ENCODE results near the gene UBL4A. TPM values are rescaled to one million over a fixed set of nuclear protein-coding genes. Genes with fewer than 3 reads are reported as not detected.

The UBL4A gene
- total and polyA plus RNA-seq, 9 of the 15 experiments (the other 6 are each of a cell fraction or from before 2014, with no cell fraction given): 15.2 to 140 (median 100) TPM

DNA sequence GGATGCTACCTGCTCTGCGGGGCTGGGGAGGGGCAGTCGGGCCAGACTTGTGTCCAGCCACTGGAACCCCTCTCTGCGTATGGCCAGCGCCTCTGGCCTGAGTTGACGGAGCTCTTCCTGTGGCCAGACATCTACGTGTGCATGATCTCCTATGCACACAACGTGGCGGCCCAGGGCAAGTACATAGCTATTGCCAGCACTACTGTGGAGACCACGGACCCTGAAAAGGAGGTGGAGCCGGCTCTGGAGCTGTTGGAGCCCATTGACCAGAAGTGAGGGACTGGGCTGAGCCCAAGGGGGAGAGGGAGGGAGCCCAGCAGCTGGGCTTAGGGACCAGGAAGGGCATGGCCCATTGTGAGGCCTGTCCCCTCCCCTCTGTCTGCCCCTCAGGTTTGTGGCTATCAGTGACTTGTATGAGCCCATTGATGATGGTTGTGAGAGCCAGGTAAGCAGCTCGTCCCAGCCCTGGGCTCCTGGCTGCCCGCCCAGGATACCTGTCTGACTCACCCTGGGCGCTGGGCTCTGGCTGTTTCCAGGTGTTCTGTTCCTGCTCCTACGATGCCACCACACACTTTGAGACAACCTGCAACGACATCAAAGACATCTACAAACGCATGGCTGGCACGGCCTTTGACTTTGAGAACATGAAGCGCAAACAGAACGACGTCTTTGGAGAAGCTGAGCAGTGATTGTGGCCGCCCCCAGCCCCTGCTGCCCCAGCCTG lies 44.3 kb downstream of the UBL4A start:
- H3K9me3 ChIP-seq (replicated peaks; ENCODE audit: control insufficient read depth, insufficient read depth, low read depth, low read length): no peaks in the 10 kb centered on the region
- FAIRE-seq (no peak), ATAC-seq (no peak), DNase-seq (ENCODE audit: extremely low read depth in 1 of 4, low spot score in 3 of 4) (no peak)
- no peak overlapping the region for H3K4me2 ChIP-seq (ENCODE audit: insufficient read depth, low read length)
- no peak overlapping the region for H2AFZ ChIP-seq (ENCODE audit: low read depth, low read length)
- in situ Hi-C loops (cut with MboI): no loop called here
- H3K9ac ChIP-seq (ENCODE audit: insufficient read depth in 1 of 2, low read depth in 2 of 2, low read length in 2 of 2): no peak overlapping the region; a peak in 1 of 4 replicates
- H3K27ac ChIP-seq (ENCODE audit: extremely low read depth, low read depth, low read length): no peak overlapping the region
- H3K79me2 ChIP-seq (ENCODE audit: control insufficient read depth, insufficient read depth, low read length): peaks cover 38% of the 10 kb centered on the region
- no peaks in the 10 kb centered on the region for H3K27me3 ChIP-seq (ENCODE audit: control insufficient read depth in 2 of 2, insufficient read depth in 2 of 2, low read length in 2 of 2)
- peaks cover 5% of the 10 kb centered on the region; the same call in 1 of the 2 replicates for H4K20me1 ChIP-seq (replicated peaks; ENCODE audit: control insufficient read depth, insufficient read depth, low read length)
- H3K36me3 ChIP-seq (ENCODE audit: control insufficient read depth, insufficient read depth, low read length): peaks cover 59% of the 10 kb centered on the region; the same call in 2 of the 3 replicates
- TF ChIP-seq ASH1L (IDR thresholded peaks at IDR 0.05; ENCODE audit: borderline replicate concordance, low read depth, partially characterized antibody): no peak
- WGBS (ENCODE audit: insufficient coverage, low coverage, missing lambda C conversion rate): 82% methylated on average over 14 of the region's 21 CpGs
- ChIA-PET POLR2A (interaction anchor here (0.8 to 1.6 kb wide), 2 partner anchors 10 to 41 kb away, joined by 5 to 6 read pairs; no protein-coding TSS in a partner anchor), CTCF (ENCODE audit: low intra/inter-chr PET ratio) (no interaction called here)
- intact Hi-C loops (cut with micrococcal nuclease): no loop called here
- BruUV-seq (replicated peaks): TSS peak; percentile 25
- no peak overlapping the region for H3K4me3 ChIP-seq
- H3K9me1 ChIP-seq (ENCODE audit: control insufficient read depth, insufficient read depth, low read length): peaks cover 3% of the 10 kb centered on the region
- peaks cover 11 to 53% of the 10 kb centered on the region in 2 experiments; a peak in 4 of 5 replicates for H3K4me1 ChIP-seq (replicated peaks in 1 of 2; ENCODE audit: control insufficient read depth in 2 of 2, insufficient read depth in 2 of 2, low read length in 2 of 2)

DNA sequence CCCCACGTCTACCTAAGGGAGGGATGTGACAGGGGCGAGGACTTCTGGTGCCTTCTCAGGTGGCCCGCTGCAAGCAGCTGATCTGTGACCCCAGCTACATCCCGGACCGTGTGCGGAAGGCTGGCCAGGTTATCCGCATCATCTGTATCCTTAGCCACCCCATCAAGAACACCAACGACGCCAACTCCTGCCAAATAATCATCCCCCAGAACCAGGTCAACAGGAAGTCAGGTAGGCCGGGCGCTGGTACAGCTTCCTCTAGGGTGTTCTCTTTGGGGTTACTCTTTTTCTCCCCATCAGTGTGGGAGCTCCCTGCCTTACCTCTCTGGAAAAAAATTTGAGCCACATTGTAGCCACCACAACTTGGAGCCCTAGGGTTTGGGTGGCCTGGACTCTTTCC lies 44.9 kb downstream of the UBL4A start:
- Histone ChIP-seq H3K79me2 (ENCODE audit: control insufficient read depth, insufficient read depth, low read length) (peaks cover 40% of the 10 kb centered on the region), H3K4me2 (ENCODE audit: insufficient read depth, low read length) (no peak overlapping the region), H3K9me1 (ENCODE audit: control insufficient read depth, insufficient read depth, low read length) (peaks cover 3% of the 10 kb centered on the region), H3K27me3 (ENCODE audit: control insufficient read depth in 2 of 2, insufficient read depth in 2 of 2, low read length in 2 of 2) (no peaks in the 10 kb centered on the region), H2AFZ (ENCODE audit: low read depth, low read length) (no peak overlapping the region), H3K9me3 (replicated peaks; ENCODE audit: control insufficient read depth, insufficient read depth, low read depth, low read length) (no peaks in the 10 kb centered on the region), H3K36me3 (ENCODE audit: control insufficient read depth, insufficient read depth, low read length) (peaks cover 53% of the 10 kb centered on the region; the same call in 2 of the 3 replicates), H3K4me1 (replicated peaks in 1 of 2; ENCODE audit: control insufficient read depth in 2 of 2, insufficient read depth in 2 of 2, low read length in 2 of 2) (peaks cover 11 to 55% of the 10 kb centered on the region in 2 experiments; a peak in 4 of 5 replicates), H4K20me1 (replicated peaks; ENCODE audit: control insufficient read depth, insufficient read depth, low read length) (peaks cover 5% of the 10 kb centered on the region; the same call in 1 of the 2 replicates), H3K4me3 (no peak overlapping the region), H3K9ac (ENCODE audit: insufficient read depth in 1 of 2, low read depth in 2 of 2, low read length in 2 of 2) (no peak overlapping the region; a peak in 1 of 4 replicates), H3K27ac (ENCODE audit: extremely low read depth, low read depth, low read length) (no peak overlapping the region)
- ChIA-PET CTCF (ENCODE audit: low intra/inter-chr PET ratio) (no interaction called here), POLR2A (interaction anchor here (0.6 to 1.6 kb wide), 4 partner anchors 11 to 706 kb away, joined by 3 to 6 read pairs (median 4); no protein-coding TSS in a partner anchor)
- 89% methylated on average over 8 of the region's 11 CpGs for WGBS (ENCODE audit: insufficient coverage, low coverage, missing lambda C conversion rate)
- no TSS peak for BruUV-seq (replicated peaks)
- intact Hi-C loops (cut with micrococcal nuclease) (no loop called here), in situ Hi-C loops (cut with MboI) (no loop called here)
- DNase-seq (ENCODE audit: extremely low read depth in 1 of 4, low spot score in 3 of 4): no peak
- ATAC-seq: no peak
- no peak for FAIRE-seq
- TF ChIP-seq CCAR2 (IDR thresholded peaks at IDR 0.05; ENCODE audit: low read depth, low read length) (no peak), ETV5 (CRISPR knock-in tag; IDR thresholded peaks at IDR 0.05; ENCODE audit: low read depth) (no peak), ZKSCAN1 (IDR thresholded peaks at IDR 0.05; ENCODE audit: low read depth, low read length) (no peak), RBM39 (optimal IDR thresholded peaks at IDR 0.05; ENCODE audit: low read depth, low read length) (no peak), RUNX1 (IDR thresholded peaks at IDR 0.05; ENCODE audit: low read depth) (no peak), TAF9B (IDR thresholded peaks at IDR 0.05; ENCODE audit: partially characterized antibody) (no peak), HDGF (IDR thresholded peaks at IDR 0.05) (no peak), ZBTB1 (CRISPR knock-in tag; IDR thresholded peaks at IDR 0.05; ENCODE audit: borderline replicate concordance, low read depth) (no peak), POLR3A (IDR thresholded peaks at IDR 0.05; ENCODE audit: borderline replicate concordance, extremely low read depth, insufficient read depth, insufficient read length) (no peak), POLR2H (tag; IDR thresholded peaks at IDR 0.05; ENCODE audit: low read depth) (no peak), ARID2 (IDR thresholded peaks at IDR 0.05) (no peak), ZNF551 (CRISPR knock-in tag; IDR thresholded peaks at IDR 0.05) (no peak)
- TF ChIP-seq, protein P1, sequence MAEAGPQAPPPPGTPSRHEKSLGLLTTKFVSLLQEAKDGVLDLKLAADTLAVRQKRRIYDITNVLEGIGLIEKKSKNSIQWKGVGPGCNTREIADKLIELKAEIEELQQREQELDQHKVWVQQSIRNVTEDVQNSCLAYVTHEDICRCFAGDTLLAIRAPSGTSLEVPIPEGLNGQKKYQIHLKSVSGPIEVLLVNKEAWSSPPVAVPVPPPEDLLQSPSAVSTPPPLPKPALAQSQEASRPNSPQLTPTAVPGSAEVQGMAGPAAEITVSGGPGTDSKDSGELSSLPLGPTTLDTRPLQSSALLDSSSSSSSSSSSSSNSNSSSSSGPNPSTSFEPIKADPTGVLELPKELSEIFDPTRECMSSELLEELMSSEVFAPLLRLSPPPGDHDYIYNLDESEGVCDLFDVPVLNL (CRISPR knock-in tag; IDR thresholded peaks at IDR 0.05; ENCODE audit: low read depth): no peak
- TF ChIP-seq, protein P2, sequence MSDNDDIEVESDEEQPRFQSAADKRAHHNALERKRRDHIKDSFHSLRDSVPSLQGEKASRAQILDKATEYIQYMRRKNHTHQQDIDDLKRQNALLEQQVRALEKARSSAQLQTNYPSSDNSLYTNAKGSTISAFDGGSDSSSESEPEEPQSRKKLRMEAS (CRISPR knock-in tag; IDR thresholded peaks at IDR 0.05): no peak
